GM12878 (cell line): ENCODE measurements around the gene KCNN3. TPM values are rescaled to one million over a fixed set of nuclear protein-coding genes. Genes with fewer than 3 reads are reported as not detected.

Experiments
- CBFB ChIP-seq: IDR thresholded peaks from 2 replicates; pipeline ENCODE4 v1.6.1; 2016; ENCODE audit warnings: antibody characterized with exemption, low read depth
- CREB1 ChIP-seq: IDR thresholded peaks from 2 replicates; pipeline ENCODE4 v1.6.1; 2012; ENCODE audit warnings: low read depth, mild to moderate bottlenecking, inconsistent platforms
- CUX1 ChIP-seq: IDR thresholded peaks from 2 replicates; pipeline ENCODE4 v1.6.1; 2012; ENCODE audit warnings: improper control_type of control experiment, low read depth, low read length; ENCODE audit not compliant: insufficient replicate concordance
- FOXM1 ChIP-seq: IDR thresholded peaks from 2 replicates; pipeline ENCODE4 v1.6.1; 2012; ENCODE audit warnings: low read depth, mild to moderate bottlenecking, inconsistent platforms, low read length, moderate library complexity
- HDAC6 ChIP-seq: fragments of 200-600 bp; sonication (generic); IDR thresholded peaks from one replicate; pipeline ENCODE4 v1.8.0; 2017; ENCODE audit warnings: antibody characterized with exemption; ENCODE audit not compliant: unreplicated experiment
- JUNB ChIP-seq: IDR thresholded peaks from 2 replicates; pipeline ENCODE4 v1.6.1; 2016; ENCODE audit warnings: antibody characterized with exemption, mild to moderate bottlenecking
- LARP7 ChIP-seq: fragments of 450-650 bp; IDR thresholded peaks from 2 replicates; pipeline ENCODE4 v1.6.1; 2017; ENCODE audit warnings: mild to moderate bottlenecking
- MYC ChIP-seq: IDR thresholded peaks from 2 replicates; pipeline ENCODE4 v1.6.1; 2011; ENCODE audit warnings: mild to moderate bottlenecking, low read length, moderate library complexity, inconsistent platforms; ENCODE audit not compliant: insufficient read depth, insufficient replicate concordance, insufficient read length, severe bottlenecking
- NBN ChIP-seq: fragments of 450-650 bp; IDR thresholded peaks from 2 replicates; pipeline ENCODE4 v1.6.1; 2016
- NKRF ChIP-seq: fragments of 450-650 bp; conservative IDR thresholded peaks from 2 replicates; pipeline ENCODE4 v1.6.1; 2017; ENCODE audit warnings: mild to moderate bottlenecking, moderate library complexity
- NR2F1 ChIP-seq: fragments of 450-650 bp; conservative IDR thresholded peaks from 2 replicates; pipeline ENCODE4 v1.6.1; 2017; ENCODE audit warnings: mild to moderate bottlenecking
- RELB ChIP-seq: fragments of 450-650 bp; IDR thresholded peaks from 2 replicates; pipeline ENCODE4 v1.6.1; 2017; ENCODE audit warnings: low read depth, mild to moderate bottlenecking, moderate library complexity
- SIN3A ChIP-seq: IDR thresholded peaks from 2 replicates; pipeline ENCODE4 v1.6.1; 2012; ENCODE audit warnings: low read depth, low read length, improper control_type of control experiment
- ZNF217 ChIP-seq: fragments of 450-650 bp; IDR thresholded peaks from 2 replicates; pipeline ENCODE4 v1.6.1; 2017; ENCODE audit warnings: antibody characterized with exemption, mild to moderate bottlenecking
- ZNF24 ChIP-seq: fragments of 450-650 bp; IDR thresholded peaks from 2 replicates; pipeline ENCODE4 v1.6.1; 2017; ENCODE audit warnings: antibody characterized with exemption, mild to moderate bottlenecking
- ZZZ3 ChIP-seq: IDR thresholded peaks from 2 replicates; pipeline ENCODE4 v1.6.1; 2011; ENCODE audit warnings: low read depth; ENCODE audit not compliant: control insufficient read depth, insufficient read length
- polyA plus RNA-seq, 11 experiments: library from polyadenylated mRNA; depleted of rRNA in 4 of 11; unstranded in 6 of 11; stranded (reverse) in 5 of 11; fragments of >200 nt; fragmentation: Nextera tagmentation in 4 of 11; fragmentation: Illumina TruSeq in 1 of 11; extraction: Ambion mirVana in 4 of 11; extraction: Trizol in 1 of 11; gene quantifications; 1 replicate in 1 of 11; 2 replicates in 10 of 11; pipeline versions ENCODE4 v1.2.1 to v1.2.3, GENCODE V29; 2011 to 2016; ENCODE audit warnings: inconsistent platforms in 2 of 11, missing spikeins in 2 of 11, low read depth in 1 of 11
- total RNA-seq, 4 experiments: library from RNA; depleted of rRNA in 3 of 4; stranded (reverse); fragments of >200 nt in 3 of 4; fragmentation: Illumina TruSeq in 1 of 4; extraction: Trizol in 1 of 4; gene quantifications; 2 replicates each; pipeline versions ENCODE4 v1.2.1 to v1.2.3, GENCODE V29; 2013 to 2021
- TF ChIP-seq, protein P1 (sequence below): fragments of 450-650 bp; IDR thresholded peaks from 2 replicates; pipeline ENCODE4 v1.6.1; 2017; ENCODE audit warnings: mild to moderate bottlenecking

The KCNN3 gene
- total and polyA plus RNA-seq, 10 of the 15 experiments (the other 5 are each of a cell fraction or from before 2014, with no cell fraction given): 3.5 to 26.4 (median 14.9) TPM

DNA sequence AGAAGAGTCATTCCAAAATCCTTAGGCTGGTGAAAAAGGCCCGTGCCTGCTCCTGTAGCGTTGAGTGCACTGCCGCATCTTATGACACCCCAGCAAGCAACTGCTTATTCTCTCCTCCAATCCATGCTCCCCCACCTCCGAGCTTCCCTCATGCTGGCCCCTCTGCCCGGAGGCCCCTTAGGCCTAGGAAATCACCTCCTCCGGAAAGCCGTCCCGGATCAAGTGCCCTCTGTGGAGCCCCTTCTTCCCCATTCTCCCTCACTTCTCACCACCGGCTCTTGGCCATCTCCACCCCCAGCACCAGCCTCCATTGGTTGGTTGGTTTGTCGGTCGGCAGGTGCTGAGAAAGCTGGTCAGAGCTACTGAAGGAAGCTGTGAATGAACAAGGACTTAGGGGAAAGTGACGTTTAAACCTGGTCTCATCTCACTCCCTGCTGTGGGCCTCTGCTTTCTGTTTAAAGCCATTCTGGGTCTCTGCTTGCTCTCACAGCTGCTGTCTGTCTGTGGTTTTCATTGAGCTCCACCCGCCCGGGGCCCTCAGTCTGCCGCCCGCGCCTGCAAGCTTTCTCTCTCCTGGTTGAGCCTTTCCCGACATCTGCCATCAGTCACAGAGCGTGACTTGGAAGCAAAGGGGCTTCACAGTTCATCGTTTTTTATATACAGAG, 122.2 kb downstream of the KCNN3 start (continued):
- TF ChIP-seq SIN3A: no peak
- no peak for TF ChIP-seq NKRF
- TF ChIP-seq MYC: no peak
- no peak for TF ChIP-seq HDAC6
- no peak for TF ChIP-seq NR2F1
- TF ChIP-seq CBFB: peak; percentile 64; the same call in 1 of the 2 replicates
- TF ChIP-seq CREB1: peak; percentile 76
- TF ChIP-seq ZZZ3: no peak
- no peak for TF ChIP-seq CUX1
- TF ChIP-seq NBN: peak; percentile 57; the same call in 1 of the 2 replicates
- TF ChIP-seq LARP7: no peak
- TF ChIP-seq ZNF24: peak; percentile 69
- no peak for TF ChIP-seq FOXM1
- TF ChIP-seq ZNF217: no peak
- TF ChIP-seq, protein P1, sequence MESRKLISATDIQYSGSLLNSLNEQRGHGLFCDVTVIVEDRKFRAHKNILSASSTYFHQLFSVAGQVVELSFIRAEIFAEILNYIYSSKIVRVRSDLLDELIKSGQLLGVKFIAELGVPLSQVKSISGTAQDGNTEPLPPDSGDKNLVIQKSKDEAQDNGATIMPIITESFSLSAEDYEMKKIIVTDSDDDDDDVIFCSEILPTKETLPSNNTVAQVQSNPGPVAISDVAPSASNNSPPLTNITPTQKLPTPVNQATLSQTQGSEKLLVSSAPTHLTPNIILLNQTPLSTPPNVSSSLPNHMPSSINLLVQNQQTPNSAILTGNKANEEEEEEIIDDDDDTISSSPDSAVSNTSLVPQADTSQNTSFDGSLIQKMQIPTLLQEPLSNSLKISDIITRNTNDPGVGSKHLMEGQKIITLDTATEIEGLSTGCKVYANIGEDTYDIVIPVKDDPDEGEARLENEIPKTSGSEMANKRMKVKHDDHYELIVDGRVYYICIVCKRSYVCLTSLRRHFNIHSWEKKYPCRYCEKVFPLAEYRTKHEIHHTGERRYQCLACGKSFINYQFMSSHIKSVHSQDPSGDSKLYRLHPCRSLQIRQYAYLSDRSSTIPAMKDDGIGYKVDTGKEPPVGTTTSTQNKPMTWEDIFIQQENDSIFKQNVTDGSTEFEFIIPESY: no peak
- TF ChIP-seq JUNB: no peak
- TF ChIP-seq RELB: no peak
